ENCODE data around the gene WASHC4.
"Not testable (repeated sequence)": the region's sequence is repeated elsewhere in the genome, so short reads cannot be mapped to it uniquely, and the experiment has no call there.

WASHC4 gene

GRCh38 chr12:105091476-105092206 lies 15.9 kb upstream of the WASHC4 start:
- DNase-seq, result no peak

GRCh38 chr12:105092336-105092735 lies 15.2 kb upstream of the WASHC4 start:
- no peak for DNase-seq

- DNase-seq, result not testable (repeated sequence)
Observed at GRCh38 chr12:105095338-105095737, 12.2 kb upstream of the WASHC4 start.

GRCh38 chr12:105099356-105099755 lies 8.2 kb upstream of the WASHC4 start:
- no peak for DNase-seq

GRCh38 chr12:105100207-105100985 lies 7.1 kb upstream of the WASHC4 start:
- DNase-seq, result no peak

GRCh38 chr12:105100998-105101397 lies 6.5 kb upstream of the WASHC4 start:
- DNase-seq, result no peak

GRCh38 chr12:105102673-105103072 lies 4.9 kb upstream of the WASHC4 start:
- DNase-seq, result no peak

- DNase-seq, result no peak
Observed at GRCh38 chr12:105104762-105105161, 2.8 kb upstream of the WASHC4 start.

GRCh38 chr12:105106621-105107020 lies 910 bp upstream of the WASHC4 start:
- no peak for DNase-seq

- no peak for DNase-seq
Observed at GRCh38 chr12:105107171-105107493, 399 bp upstream of the WASHC4 start.

- DNase-seq, result no peak
Observed at GRCh38 chr12:105109465-105110212, 2.1 kb downstream of the WASHC4 start.

- no peak for DNase-seq
Observed at GRCh38 chr12:105110851-105111250, 3.3 kb downstream of the WASHC4 start.

- no peak for DNase-seq
Observed at GRCh38 chr12:105113094-105113493, 5.6 kb downstream of the WASHC4 start.

- no peak for DNase-seq
Observed at GRCh38 chr12:105116969-105117368, 9.4 kb downstream of the WASHC4 start.

- no peak for DNase-seq
Observed at GRCh38 chr12:105120551-105120950, 13.0 kb downstream of the WASHC4 start.

GRCh38 chr12:105138248-105138647 lies 30.7 kb downstream of the WASHC4 start:
- no peak for DNase-seq

GRCh38 chr12:105141320-105141922 lies 33.9 kb downstream of the WASHC4 start:
- DNase-seq, result no peak

GRCh38 chr12:105142259-105142658 lies 34.7 kb downstream of the WASHC4 start:
- DNase-seq, result no peak

GRCh38 chr12:105156260-105156659 lies 48.7 kb downstream of the WASHC4 start:
- no peak for DNase-seq

- no peak for DNase-seq
Observed at GRCh38 chr12:105157606-105158005, 50.1 kb downstream of the WASHC4 start.

- no peak for DNase-seq
Observed at GRCh38 chr12:105158876-105159275, 51.3 kb downstream of the WASHC4 start.

- DNase-seq, result no peak
Observed at GRCh38 chr12:105162174-105162573, 54.6 kb downstream of the WASHC4 start.

- DNase-seq, result no peak
Observed at GRCh38 chr12:105164068-105164467, 56.5 kb downstream of the WASHC4 start.

Data from CD4-positive, alpha-beta T cell treated with Interleukin-12 subunit alpha and Interleukin-12 subunit beta, for 1 hour (primary cell).